Activated B cell treated with CpG ODN at 0.5 μM for 24 hours (primary cell): Measurements from ENCODE around the gene MFNG. TPM values are rescaled to one million over a fixed set of nuclear protein-coding genes. Genes with fewer than 3 reads are reported as not detected.

Experiments used
- ATAC-seq: fragments of 200-7000 bp; cut with Tn5 transposase; one replicate; pipeline ENCODE4 v1.10.0; 2021; ENCODE audit warnings: low read depth, mild to moderate bottlenecking, moderate library complexity
- CTCF ChIA-PET: fragments of 350-600 bp; sonication (Branson Sonifier 250); formaldehyde crosslinking; loops from one replicate; lab custom pipeline; 2021; ENCODE audit warnings: antibody characterized with exemption; lab: Charles Lee
- POLR2A ChIA-PET: fragments of 350-600 bp; sonication (Branson Sonifier 250); formaldehyde crosslinking; loops from one replicate; lab custom pipeline; 2021; ENCODE audit warnings: antibody characterized with exemption; lab: Charles Lee
- DNase-seq: peaks from one replicate; pipeline ENCODE4 v3.0.0; 2022
- H3K27ac Mint-ChIP-seq: one replicate; pipeline ENCODE4 v1.8.0; 2020; ENCODE audit warnings: mixed read lengths
- H3K27me3 Mint-ChIP-seq: one replicate; pipeline ENCODE4 v1.8.0; 2021; ENCODE audit warnings: mixed read lengths
- H3K36me3 Mint-ChIP-seq: one replicate; pipeline ENCODE4 v1.8.0; 2021; ENCODE audit warnings: low read depth, mixed read lengths
- H3K4me1 Mint-ChIP-seq: one replicate; pipeline ENCODE4 v1.8.0; 2021; ENCODE audit warnings: mixed read lengths
- H3K4me3 Mint-ChIP-seq: one replicate; pipeline ENCODE4 v1.8.0; 2020; ENCODE audit warnings: mild to moderate bottlenecking, mixed read lengths
- H3K9me3 Mint-ChIP-seq: one replicate; pipeline ENCODE4 v1.8.0; 2020; ENCODE audit warnings: mixed read lengths
- CTCF ChIP-seq: fragments of 200-600 bp; IDR thresholded peaks from one replicate; pipeline ENCODE4 v1.8.0; 2022; ENCODE audit warnings: antibody characterized with exemption, mild to moderate bottlenecking
- intact Hi-C: fragments of 100-400 bp; cut with micrococcal nuclease; formaldehyde crosslinking; loops from one replicate; pipeline ENCODE4 v1.15.1; 2024
- total RNA-seq: library from RNA; stranded (reverse); gene quantifications from 2 replicates; pipeline ENCODE4 v1.2.3, GENCODE V29; 2022

MFNG gene
- total RNA-seq, 1 donor from 2014 or later = 90.6 TPM

- POLR2A ChIA-PET = no interaction called here
- no peak overlapping the region for H3K4me3 Mint-ChIP-seq
- intact Hi-C loops = no loop called here
- peaks cover 9% of the 10 kb centered on the region for H3K27me3 Mint-ChIP-seq
- peaks cover 2% of the 10 kb centered on the region for H3K4me1 Mint-ChIP-seq
- no peak for ATAC-seq
- CTCF ChIA-PET = interaction anchor here (1.2 kb wide), 1 partner anchor 132 kb away, joined by 3 read pairs; no protein-coding TSS in a partner anchor
- H3K36me3 Mint-ChIP-seq = no peaks in the 10 kb centered on the region
- no peak for TF ChIP-seq CTCF
- H3K27ac Mint-ChIP-seq = no peak overlapping the region
- DNase-seq = no peak
- no peaks in the 10 kb centered on the region for H3K9me3 Mint-ChIP-seq
Observed at GRCh38 chr22:37448516-37449127, 37.6 kb downstream of the MFNG start.

GRCh38 chr22:37445501-37445900, 40.7 kb downstream of the MFNG start:
- H3K27me3 Mint-ChIP-seq = peaks cover 14% of the 10 kb centered on the region
- no peak for TF ChIP-seq CTCF
- ATAC-seq = no peak
- H3K36me3 Mint-ChIP-seq = no peaks in the 10 kb centered on the region
- H3K4me1 Mint-ChIP-seq = no peaks in the 10 kb centered on the region
- no peak overlapping the region for H3K27ac Mint-ChIP-seq
- CTCF ChIA-PET = no interaction called here
- no peak overlapping the region for H3K4me3 Mint-ChIP-seq
- no peak for DNase-seq
- intact Hi-C loops = no loop called here
- peaks cover 3% of the 10 kb centered on the region for H3K9me3 Mint-ChIP-seq
- POLR2A ChIA-PET = no interaction called here

GRCh38 chr22:37443977-37444376, 42.2 kb downstream of the MFNG start:
- ATAC-seq = no peak
- POLR2A ChIA-PET = no interaction called here
- Mint-ChIP-seq H3K27ac (no peak overlapping the region), H3K4me1 (no peaks in the 10 kb centered on the region), H3K9me3 (peaks cover 3% of the 10 kb centered on the region), H3K36me3 (no peaks in the 10 kb centered on the region), H3K27me3 (peaks cover 18% of the 10 kb centered on the region), H3K4me3 (no peak overlapping the region)
- intact Hi-C loops = no loop called here
- no peak for TF ChIP-seq CTCF
- CTCF ChIA-PET = no interaction called here
- DNase-seq = no peak

- H3K27me3 Mint-ChIP-seq = peaks cover 17% of the 10 kb centered on the region
- no peak for TF ChIP-seq CTCF
- ChIA-PET POLR2A (no interaction called here), CTCF (no interaction called here)
- ATAC-seq (no peak), DNase-seq (no peak)
- H3K9me3 Mint-ChIP-seq = peaks cover 3% of the 10 kb centered on the region
- no peak overlapping the region for H3K4me3 Mint-ChIP-seq
- H3K4me1 Mint-ChIP-seq = no peaks in the 10 kb centered on the region
- H3K36me3 Mint-ChIP-seq = no peaks in the 10 kb centered on the region
- no peak overlapping the region for H3K27ac Mint-ChIP-seq
- intact Hi-C loops = no loop called here
Observed at GRCh38 chr22:37443086-37443485, 43.1 kb downstream of the MFNG start.

GRCh38 chr22:37442537-37442936, 43.6 kb downstream of the MFNG start:
- DNase-seq (no peak), ATAC-seq (no peak)
- ChIA-PET CTCF (no interaction called here), POLR2A (no interaction called here)
- H3K4me1 Mint-ChIP-seq = no peaks in the 10 kb centered on the region
- intact Hi-C loops = no loop called here
- H3K4me3 Mint-ChIP-seq = no peak overlapping the region
- H3K9me3 Mint-ChIP-seq = peaks cover 3% of the 10 kb centered on the region
- H3K36me3 Mint-ChIP-seq = no peaks in the 10 kb centered on the region
- no peak overlapping the region for H3K27ac Mint-ChIP-seq
- TF ChIP-seq CTCF = no peak
- H3K27me3 Mint-ChIP-seq = peaks cover 19% of the 10 kb centered on the region
